Left lung (tissue), 10 donors: Measurements from ENCODE around the gene TENM3. TPM values are rescaled to one million over a fixed set of nuclear protein-coding genes. Genes with fewer than 3 reads are reported as not detected.

ENCODE experiments used
- ATAC-seq: fragments of 200-7000 bp; cut with Tn5 transposase; one replicate; pipeline ENCODE4 v1.9.1; 2020; ENCODE audit warnings: moderate library complexity
- DNase-seq, 4 donors: peaks; one replicate each; pipeline ENCODE4 v3.0.0-alpha.2; 2013 to 2020
- H3K27ac ChIP-seq, 2 donors: fragments of 200-600 bp; sonication (generic) in 1 of 2; one replicate each; pipeline versions ENCODE4 v1.5.0 to v1.8.0; 2020 to 2021
- H3K27me3 ChIP-seq, 2 donors: fragments of 200-600 bp; sonication (generic) in 1 of 2; one replicate each; pipeline versions ENCODE4 v1.5.0 to v1.8.0; 2020 to 2021
- H3K36me3 ChIP-seq, 2 donors: fragments of 200-600 bp; sonication (generic) in 1 of 2; one replicate each; pipeline versions ENCODE4 v1.5.0 to v1.8.0; 2020 to 2021
- H3K4me1 ChIP-seq, 2 donors: fragments of 200-600 bp; one replicate each; pipeline ENCODE4 v1.8.0; 2021
- H3K4me3 ChIP-seq, 2 donors: fragments of 200-600 bp; sonication (generic) in 1 of 2; one replicate each; pipeline versions ENCODE4 v1.5.0 to v1.8.0; 2020 to 2021; ENCODE audit warnings: mild to moderate bottlenecking in 1 of 2
- H3K9me3 ChIP-seq, 2 donors: fragments of 200-600 bp; sonication (generic) in 1 of 2; one replicate each; pipeline versions ENCODE4 v1.5.0 to v1.8.0; 2020 to 2021
- CTCF ChIP-seq, 2 donors: fragments of 200-600 bp; sonication (generic) in 1 of 2; IDR thresholded peaks; one replicate each; pipeline versions ENCODE4 v1.5.0 to v1.8.0; 2021; ENCODE audit warnings: antibody characterized with exemption in 2 of 2
- intact Hi-C, 2 donors: fragments of 100-400 bp; cut with DNase I; formaldehyde crosslinking; loops; one replicate each; pipeline versions ENCODE4 v1.11.2 to v1.14.2; 2022
- polyA plus RNA-seq, 6 donors: library from polyadenylated mRNA; unstranded; fragments of 120-200 nt; gene quantifications; one replicate each; pipeline ENCODE4 v1.2.1, GENCODE V29; 2013; ENCODE audit not compliant: insufficient read length in 6 of 6
- total RNA-seq, 2 donors: library from RNA; stranded (reverse); fragmentation: NEBNext Ultra II Directional; extraction: Animal tissue kit (Norgen Biotek cat#: 25700); gene quantifications; one replicate each; pipeline ENCODE4 v1.2.1, GENCODE V29; 2021
- donor health status: DM: no; HTN: yes; CAD: no.
- donor health status: DM: no; HTN: no; CAD: no.

The TENM3 gene
- total and polyA plus RNA-seq, 8 donors, result 2.2 to 5.6 (median 3.1) TPM

- ATAC-seq (no peak), DNase-seq (no peak)
- intact Hi-C loops, result no loop called here
- H3K4me1 ChIP-seq, result no peaks in the 10 kb centered on the region
- H3K9me3 ChIP-seq, result no peaks in the 10 kb centered on the region
- H3K36me3 ChIP-seq, result no peaks in the 10 kb centered on the region
- H3K27ac ChIP-seq, result no peak overlapping the region
- H3K4me3 ChIP-seq, result no peak overlapping the region
- H3K27me3 ChIP-seq, result no peaks in the 10 kb centered on the region
- no peak for TF ChIP-seq CTCF (IDR thresholded peaks at IDR 0.05)
Measured at GRCh38 chr4:182531555-182532162, 288.5 kb downstream of the TENM3 start.

GRCh38 chr4:182532441-182532840 is 289.2 kb downstream of the TENM3 start:
- no peak for TF ChIP-seq CTCF (IDR thresholded peaks at IDR 0.05)
- ATAC-seq (no peak), DNase-seq (no peak)
- Histone ChIP-seq H3K27ac (no peak overlapping the region), H3K4me3 (no peak overlapping the region), H3K27me3 (no peaks in the 10 kb centered on the region), H3K9me3 (no peaks in the 10 kb centered on the region), H3K4me1 (no peaks in the 10 kb centered on the region), H3K36me3 (no peaks in the 10 kb centered on the region)
- intact Hi-C loops, result no loop called here

- Histone ChIP-seq H3K9me3 (no peaks in the 10 kb centered on the region), H3K27ac (no peak overlapping the region), H3K4me3 (no peak overlapping the region), H3K27me3 (no peaks in the 10 kb centered on the region), H3K4me1 (no peaks in the 10 kb centered on the region), H3K36me3 (no peaks in the 10 kb centered on the region)
- DNase-seq, result no peak
- no peak for ATAC-seq
- no peak for TF ChIP-seq CTCF (IDR thresholded peaks at IDR 0.05)
- intact Hi-C loops, result no loop called here
Measured at GRCh38 chr4:182533964-182534363, 290.8 kb downstream of the TENM3 start.

GRCh38 chr4:182536221-182536811 is 293.1 kb downstream of the TENM3 start:
- TF ChIP-seq CTCF (IDR thresholded peaks at IDR 0.05), result no peak
- Histone ChIP-seq H3K9me3 (no peaks in the 10 kb centered on the region), H3K27me3 (no peaks in the 10 kb centered on the region), H3K4me3 (no peak overlapping the region), H3K4me1 (no peaks in the 10 kb centered on the region), H3K27ac (no peak overlapping the region), H3K36me3 (no peaks in the 10 kb centered on the region)
- no peak for DNase-seq
- ATAC-seq, result peak; percentile 33
- intact Hi-C loops, result no loop called here

- no peaks in the 10 kb centered on the region for H3K4me1 ChIP-seq
- no peaks in the 10 kb centered on the region for H3K9me3 ChIP-seq
- H3K36me3 ChIP-seq, result no peaks in the 10 kb centered on the region
- ATAC-seq (no peak), DNase-seq (no peak)
- no peak overlapping the region for H3K4me3 ChIP-seq
- no peaks in the 10 kb centered on the region for H3K27me3 ChIP-seq
- TF ChIP-seq CTCF (IDR thresholded peaks at IDR 0.05), result no peak
- intact Hi-C loops, result no loop called here
- H3K27ac ChIP-seq, result no peak overlapping the region
Measured at GRCh38 chr4:182537031-182537795, 294.0 kb downstream of the TENM3 start.
